Stomach smooth muscle (tissue), 2 donors: Measurements from ENCODE around the gene CTU2.
A peak's percentile ranks its signal among the peaks of the same experiment; 100 is the strongest.

Experiments used
- H3K27ac ChIP-seq: one replicate; pipeline ENCODE4 v1.7.0; 2013; ENCODE audit warnings: mild to moderate bottlenecking, low read length, inconsistent platforms
- H3K27me3 ChIP-seq, 2 donors: one replicate each; pipeline ENCODE4 v1.7.0; 2013; ENCODE audit warnings: low read length in 2 of 2; ENCODE audit not compliant: insufficient read depth in 2 of 2, control insufficient read depth in 1 of 2
- H3K36me3 ChIP-seq, 2 donors: one replicate each; pipeline ENCODE4 v1.7.0; 2013; ENCODE audit warnings: low read length in 2 of 2; ENCODE audit not compliant: control insufficient read depth in 2 of 2, insufficient read depth in 2 of 2
- H3K4me1 ChIP-seq: one replicate; pipeline ENCODE4 v1.7.0; 2013; ENCODE audit warnings: low read length; ENCODE audit not compliant: control insufficient read depth, insufficient read depth
- H3K4me3 ChIP-seq, 2 donors: one replicate each; pipeline ENCODE4 v1.7.0; 2013; ENCODE audit warnings: low read length in 2 of 2
- H3K9ac ChIP-seq, 2 donors: one replicate each; pipeline ENCODE4 v1.7.0; 2013; ENCODE audit warnings: low read length in 2 of 2, mild to moderate bottlenecking in 1 of 2
- H3K9me3 ChIP-seq, 2 donors: one replicate each; pipeline ENCODE4 v1.7.0; 2013; ENCODE audit warnings: low read length in 2 of 2; ENCODE audit not compliant: control insufficient read depth in 2 of 2
- donor health status: healthy.
- donor health status: Pancreatic carcinoma.

Gene CTU2

DNA sequence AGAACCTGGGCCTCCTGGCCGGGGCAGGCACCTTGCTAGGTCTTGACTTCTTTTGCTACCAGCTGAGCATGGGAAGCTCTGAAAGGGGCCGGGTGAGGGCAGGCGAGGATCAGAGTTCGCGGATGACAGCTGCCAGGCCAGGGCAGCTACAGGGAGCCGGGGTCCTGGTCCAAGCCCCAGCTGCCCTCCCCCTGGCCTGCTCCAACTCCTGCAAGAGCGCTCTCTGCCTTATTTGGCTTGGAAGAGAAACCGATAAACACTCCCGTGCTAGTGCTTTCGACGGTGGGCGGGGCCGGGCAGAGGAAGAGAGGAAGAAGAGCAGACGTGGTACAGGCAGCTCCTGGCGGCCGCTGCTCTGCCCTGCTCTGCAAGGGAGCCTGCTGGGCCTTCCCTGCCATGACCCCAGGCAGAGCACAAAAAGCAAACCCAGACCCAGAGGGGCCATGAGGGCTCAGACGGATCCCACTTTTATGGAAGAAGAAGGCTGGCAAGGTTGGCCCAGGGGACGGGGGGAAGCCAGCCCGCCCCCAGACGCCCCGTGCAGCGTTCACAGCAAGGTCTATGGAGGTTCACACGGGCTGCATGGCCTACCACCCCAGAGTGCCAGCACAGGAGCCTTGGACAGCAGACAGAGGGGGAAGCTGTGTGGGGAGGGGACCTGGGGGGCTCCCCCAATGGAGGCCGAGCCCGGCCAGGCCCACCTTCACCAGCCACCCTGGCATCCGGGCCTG, 53.1 kb downstream of the CTU2 start:
- no peaks in the 10 kb centered on the region for H3K9me3 ChIP-seq
- H3K4me3 ChIP-seq, result peak overlapping the region; percentile 46 to 65
- H3K27me3 ChIP-seq, result no peaks in the 10 kb centered on the region
- H3K27ac ChIP-seq, result peak overlapping the region; percentile 98
- H3K4me1 ChIP-seq, result peaks cover 76% of the 10 kb centered on the region
- H3K9ac ChIP-seq, result peak overlapping the region; percentile 64 to 69
- H3K36me3 ChIP-seq, result peaks cover 0 to 3% of the 10 kb centered on the region in 2 donors

- Histone ChIP-seq H3K4me1 (peaks cover 74% of the 10 kb centered on the region), H3K4me3 (peak overlapping the region; percentile 46 to 65), H3K36me3 (peaks cover 0 to 3% of the 10 kb centered on the region in 2 donors), H3K9ac (peak overlapping the region; percentile 64 to 69), H3K27me3 (no peaks in the 10 kb centered on the region), H3K27ac (peak overlapping the region; percentile 98), H3K9me3 (no peaks in the 10 kb centered on the region)
These were observed 53.7 kb downstream of the CTU2 start for GRCh38 chr16:88759976-88760350.

DNA sequence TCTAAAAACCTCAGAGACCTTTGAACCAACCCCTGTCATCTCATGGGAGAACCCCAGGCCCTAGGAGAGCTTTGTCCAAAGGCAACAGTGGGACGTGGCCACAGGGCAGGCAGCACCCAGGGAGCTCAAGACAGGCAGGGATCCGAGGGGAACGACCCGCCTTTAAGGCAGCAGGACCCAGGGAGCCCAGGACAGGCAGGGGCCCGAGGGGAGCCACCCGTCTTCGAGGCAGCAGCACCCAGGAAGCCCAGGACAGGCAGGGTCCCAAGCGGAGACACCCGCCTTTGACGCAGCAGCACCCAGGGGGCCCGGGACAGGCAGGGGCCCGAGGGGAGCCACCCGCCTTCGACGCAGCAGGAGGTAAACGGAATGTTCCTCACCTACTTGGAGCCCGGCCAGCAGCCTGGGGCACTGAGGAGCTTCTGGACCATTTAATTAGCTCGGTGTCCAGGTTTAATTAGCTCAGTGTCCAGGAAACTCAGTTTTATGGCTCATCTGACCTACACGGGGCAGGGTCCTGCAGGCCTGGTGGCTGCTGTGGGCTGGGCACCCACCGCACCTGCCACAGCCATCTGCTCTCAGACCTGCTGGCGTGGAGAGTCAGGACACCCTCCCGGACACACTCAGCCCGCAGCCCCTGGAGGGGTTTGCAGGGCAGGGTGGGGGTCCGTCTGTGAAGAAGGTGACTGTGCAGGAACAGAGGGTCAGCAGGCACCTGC, 54.3 kb downstream of the CTU2 start:
- Histone ChIP-seq H3K27me3 (no peaks in the 10 kb centered on the region), H3K4me1 (peaks cover 74% of the 10 kb centered on the region), H3K36me3 (peaks cover 0 to 3% of the 10 kb centered on the region in 2 donors), H3K4me3 (peak overlapping the region in 1 of 2 donors; percentile 65), H3K27ac (peak overlapping the region; percentile 98), H3K9ac (peak overlapping the region; percentile 64 to 69), H3K9me3 (no peaks in the 10 kb centered on the region)

DNA sequence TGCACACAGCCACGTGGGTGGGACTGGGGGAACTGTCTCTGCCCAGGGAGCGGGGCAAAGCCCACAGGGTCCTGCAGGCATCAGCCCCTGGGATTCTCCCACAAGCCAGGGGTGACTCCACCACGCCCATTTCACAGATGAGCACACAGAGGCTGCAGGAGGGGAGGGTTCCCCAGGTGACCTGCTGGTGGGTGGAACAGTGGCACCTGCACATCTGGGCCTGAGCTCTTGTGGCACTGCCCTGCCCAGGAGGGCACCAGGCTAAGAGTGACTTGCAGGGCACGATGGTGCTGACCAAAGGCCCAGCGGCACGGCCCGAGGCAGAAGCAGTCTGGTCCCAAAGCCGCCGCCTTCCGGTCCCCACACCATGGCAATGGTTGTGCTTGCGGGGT, 54.8 kb downstream of the CTU2 start:
- H3K4me1 ChIP-seq, result peaks cover 71% of the 10 kb centered on the region
- H3K4me3 ChIP-seq, result peak overlapping the region in 1 of 2 donors; percentile 22
- peak overlapping the region; percentile 98 for H3K27ac ChIP-seq
- no peaks in the 10 kb centered on the region for H3K27me3 ChIP-seq
- H3K36me3 ChIP-seq, result peaks cover 0 to 3% of the 10 kb centered on the region in 2 donors
- no peak overlapping the region for H3K9ac ChIP-seq
- no peaks in the 10 kb centered on the region for H3K9me3 ChIP-seq

GRCh38 chr16:88761830-88762229, 55.5 kb downstream of the CTU2 start:
- peaks cover 78% of the 10 kb centered on the region for H3K4me1 ChIP-seq
- H3K27me3 ChIP-seq, result no peaks in the 10 kb centered on the region
- no peaks in the 10 kb centered on the region for H3K9me3 ChIP-seq
- H3K9ac ChIP-seq, result peak overlapping the region in 1 of 2 donors; percentile 15
- peaks cover 0 to 3% of the 10 kb centered on the region in 2 donors for H3K36me3 ChIP-seq
- H3K4me3 ChIP-seq, result no peak overlapping the region
- peak overlapping the region; percentile 69 for H3K27ac ChIP-seq

- Histone ChIP-seq H3K27me3 (no peaks in the 10 kb centered on the region), H3K27ac (peak overlapping the region; percentile 69), H3K36me3 (peaks cover 0 to 3% of the 10 kb centered on the region in 2 donors), H3K4me1 (peaks cover 83% of the 10 kb centered on the region), H3K4me3 (no peak overlapping the region), H3K9me3 (no peaks in the 10 kb centered on the region), H3K9ac (peak overlapping the region in 1 of 2 donors; percentile 13)
These were observed 56.1 kb downstream of the CTU2 start for GRCh38 chr16:88762258-88762870.

- Histone ChIP-seq H3K27me3 (no peaks in the 10 kb centered on the region), H3K9ac (peak overlapping the region in 1 of 2 donors; percentile 13), H3K27ac (peak overlapping the region; percentile 69), H3K36me3 (peaks cover 0 to 3% of the 10 kb centered on the region in 2 donors), H3K4me3 (no peak overlapping the region), H3K9me3 (no peaks in the 10 kb centered on the region), H3K4me1 (peaks cover 84% of the 10 kb centered on the region)
These were observed 56.6 kb downstream of the CTU2 start for GRCh38 chr16:88762941-88763340.

DNA sequence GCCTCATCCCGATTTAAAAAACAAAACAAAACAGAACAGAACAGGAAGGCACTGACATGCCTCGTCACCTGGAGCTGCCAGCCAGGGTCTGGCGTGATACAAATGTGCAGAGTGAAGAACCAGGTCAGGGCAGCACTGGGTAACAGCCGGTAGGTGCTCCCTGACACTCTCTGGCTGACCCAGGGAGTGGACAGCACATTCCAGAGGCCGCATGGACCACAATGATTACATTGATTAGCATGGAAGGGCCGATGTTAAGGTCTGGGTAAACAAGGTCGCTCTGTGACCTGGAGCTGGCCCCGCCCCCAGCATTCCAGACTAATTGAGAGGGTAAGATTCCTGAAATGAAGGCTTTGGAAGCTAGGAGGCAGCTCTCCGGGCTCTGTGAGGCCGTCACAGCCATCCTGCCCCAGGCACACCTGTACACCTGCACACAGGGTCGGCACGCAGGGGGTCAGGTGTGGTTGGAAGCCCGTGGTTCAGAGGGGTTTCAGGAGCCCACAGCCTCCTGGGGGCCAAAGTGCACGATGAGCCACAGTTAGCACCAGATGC, 57.3 kb downstream of the CTU2 start:
- H3K4me3 ChIP-seq, result no peak overlapping the region
- peak overlapping the region; percentile 69 for H3K27ac ChIP-seq
- H3K36me3 ChIP-seq, result peaks cover 0 to 3% of the 10 kb centered on the region in 2 donors
- no peak overlapping the region for H3K9ac ChIP-seq
- H3K9me3 ChIP-seq, result no peaks in the 10 kb centered on the region
- peaks cover 84% of the 10 kb centered on the region for H3K4me1 ChIP-seq
- H3K27me3 ChIP-seq, result no peaks in the 10 kb centered on the region

GRCh38 chr16:88764080-88764479, 57.8 kb downstream of the CTU2 start:
- H3K4me1 ChIP-seq, result peaks cover 84% of the 10 kb centered on the region
- H3K36me3 ChIP-seq, result peaks cover 0 to 3% of the 10 kb centered on the region in 2 donors
- no peaks in the 10 kb centered on the region for H3K9me3 ChIP-seq
- no peak overlapping the region for H3K9ac ChIP-seq
- no peaks in the 10 kb centered on the region for H3K27me3 ChIP-seq
- H3K4me3 ChIP-seq, result no peak overlapping the region
- no peak overlapping the region for H3K27ac ChIP-seq

DNA sequence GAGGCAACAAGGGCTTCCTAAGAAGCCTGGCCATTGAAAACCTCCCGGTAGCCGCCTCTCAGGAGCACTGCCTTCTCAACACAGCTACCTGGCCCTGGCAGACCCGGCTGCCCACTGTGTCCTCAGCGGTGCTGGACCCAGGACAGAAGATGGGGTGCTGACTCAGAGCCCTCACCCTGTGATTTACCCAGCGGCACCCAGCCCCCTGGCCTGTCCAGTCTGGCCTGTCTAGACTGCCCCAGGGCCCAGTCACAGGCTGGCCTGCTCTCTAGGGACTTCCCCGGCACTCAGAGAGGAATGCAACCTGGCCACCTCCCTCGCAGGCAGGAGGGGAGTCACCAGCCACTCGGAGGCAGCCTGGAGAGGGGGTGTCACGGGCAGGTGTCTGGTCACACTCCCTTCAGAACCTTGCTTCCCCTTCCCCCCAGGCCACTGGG, 58.6 kb downstream of the CTU2 start:
- Histone ChIP-seq H3K9ac (no peak overlapping the region), H3K4me3 (no peak overlapping the region), H3K36me3 (peaks cover 0 to 3% of the 10 kb centered on the region in 2 donors), H3K27me3 (no peaks in the 10 kb centered on the region), H3K4me1 (peaks cover 85% of the 10 kb centered on the region), H3K9me3 (no peaks in the 10 kb centered on the region), H3K27ac (peak overlapping the region; percentile 6)
